Mesendoderm (in vitro differentiated cells): Measurements from ENCODE around the gene SULF2.

Experiments used
- DNase-seq: peaks from one replicate; pipeline ENCODE4 v3.0.0; 2013
- H2AK5ac ChIP-seq: 2 replicates; pipeline ENCODE4 v1.6.1; 2013; ENCODE audit warnings: low read length, inconsistent platforms
- H2BK120ac ChIP-seq: 2 replicates; pipeline ENCODE4 v1.6.1; 2013; ENCODE audit warnings: low read depth, mild to moderate bottlenecking, low read length, moderate library complexity, mixed read lengths
- H2BK15ac ChIP-seq: replicated peaks from 2 replicates; pipeline ENCODE4 v1.6.1; 2013; ENCODE audit warnings: low read depth, mild to moderate bottlenecking, moderate library complexity
- H2BK5ac ChIP-seq: 2 replicates; pipeline ENCODE4 v1.6.1; 2013; ENCODE audit warnings: low read length, inconsistent platforms
- H3K18ac ChIP-seq: 2 replicates; pipeline ENCODE4 v1.6.1; 2013; ENCODE audit warnings: mild to moderate bottlenecking, low read length, mixed read lengths
- H3K23ac ChIP-seq: one replicate; pipeline ENCODE4 v1.6.1; 2013; ENCODE audit warnings: low read length
- H3K27ac ChIP-seq: 2 replicates; pipeline ENCODE4 v1.5.1; 2013; ENCODE audit warnings: low read depth, mild to moderate bottlenecking, inconsistent platforms, low read length, moderate library complexity
- H3K27me3 ChIP-seq: 2 replicates; pipeline ENCODE4 v1.6.1; 2013; ENCODE audit warnings: low read length, control low read depth, mild to moderate bottlenecking, inconsistent platforms; ENCODE audit not compliant: insufficient read depth, poor library complexity
- H3K36me3 ChIP-seq: 2 replicates; pipeline ENCODE4 v1.6.1; 2013; ENCODE audit warnings: low read length, inconsistent platforms; ENCODE audit not compliant: control insufficient read depth, insufficient read depth
- H3K4ac ChIP-seq: one replicate; pipeline ENCODE4 v1.6.1; 2013; ENCODE audit warnings: low read depth, mild to moderate bottlenecking, low read length, moderate library complexity
- H3K4me1 ChIP-seq: 2 replicates; pipeline ENCODE4 v1.6.1; 2013; ENCODE audit warnings: low read depth, low read length, inconsistent platforms; ENCODE audit not compliant: control insufficient read depth
- H3K4me2 ChIP-seq: 2 replicates; pipeline ENCODE4 v1.6.1; 2013; ENCODE audit warnings: low read length
- H3K4me3 ChIP-seq: 2 replicates; pipeline ENCODE4 v1.5.1; 2013; ENCODE audit warnings: mild to moderate bottlenecking, low read length
- H3K56ac ChIP-seq: one replicate; pipeline ENCODE4 v1.6.1; 2013; ENCODE audit warnings: low read length
- H3K79me1 ChIP-seq: 2 replicates; pipeline ENCODE4 v1.6.1; 2013; ENCODE audit warnings: low read length, inconsistent platforms
- H3K79me2 ChIP-seq: 2 replicates; pipeline ENCODE4 v1.6.1; 2013; ENCODE audit warnings: mild to moderate bottlenecking, low read length; ENCODE audit not compliant: control insufficient read depth, insufficient read depth
- H3K9ac ChIP-seq: 2 replicates; pipeline ENCODE4 v1.6.1; 2013; ENCODE audit warnings: low read length, inconsistent platforms
- H4K5ac ChIP-seq: one replicate; pipeline ENCODE4 v1.6.1; 2013; ENCODE audit warnings: low read length
- H4K8ac ChIP-seq: one replicate; pipeline ENCODE4 v1.6.1; 2013; ENCODE audit warnings: low read depth, mild to moderate bottlenecking, control low read depth, low read length, moderate library complexity
- WGBS: extraction: QIAGEN DNeasy Blood & Tissue Kit; methylation state at CpG from one replicate; pipeline ENCODE4 v1.1.7; 2013; ENCODE audit warnings: low lambda C conversion rate, missing lambda C conversion rate; ENCODE audit not compliant: insufficient coverage; ENCODE audit errors: extremely low coverage; 5-methylcytosine and 5-hydroxymethylcytosine counted together

Gene SULF2

DNA sequence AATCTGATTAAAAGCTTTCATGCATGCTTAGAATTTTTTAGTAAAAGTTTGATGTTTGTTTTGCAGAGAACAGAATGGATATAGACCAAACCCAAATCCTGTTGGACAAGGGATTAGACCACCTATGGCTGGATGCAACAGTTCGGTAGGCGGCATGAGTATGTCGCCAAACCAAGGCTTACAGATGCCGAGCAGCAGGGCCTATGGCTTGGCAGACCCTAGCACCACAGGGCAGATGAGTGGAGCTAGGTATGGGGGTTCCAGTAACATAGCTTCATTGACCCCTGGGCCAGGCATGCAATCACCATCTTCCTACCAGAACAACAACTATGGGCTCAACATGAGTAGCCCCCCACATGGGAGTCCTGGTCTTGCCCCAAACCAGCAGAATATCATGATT lies 150.0 kb downstream of the SULF2 start:
- Histone ChIP-seq H3K27ac (no peak overlapping the region), H3K4ac (no peak overlapping the region), H3K79me2 (no peaks in the 10 kb centered on the region), H3K9ac (no peak overlapping the region), H3K27me3 (no peaks in the 10 kb centered on the region), H4K8ac (no peak overlapping the region), H2AK5ac (no peak overlapping the region), H3K23ac (no peak overlapping the region), H3K4me2 (no peak overlapping the region), H3K18ac (no peak overlapping the region), H2BK15ac (no peak overlapping the region), H3K56ac (no peak overlapping the region), H3K4me3 (no peak overlapping the region), H2BK120ac (no peak overlapping the region), H3K4me1 (no peaks in the 10 kb centered on the region), H3K79me1 (no peaks in the 10 kb centered on the region), H4K5ac (no peak overlapping the region), H2BK5ac (no peak overlapping the region), H3K36me3 (no peaks in the 10 kb centered on the region)
- WGBS: no CpG with 5 or more reads among the region's 4 CpGs
- DNase-seq: no peak

DNA sequence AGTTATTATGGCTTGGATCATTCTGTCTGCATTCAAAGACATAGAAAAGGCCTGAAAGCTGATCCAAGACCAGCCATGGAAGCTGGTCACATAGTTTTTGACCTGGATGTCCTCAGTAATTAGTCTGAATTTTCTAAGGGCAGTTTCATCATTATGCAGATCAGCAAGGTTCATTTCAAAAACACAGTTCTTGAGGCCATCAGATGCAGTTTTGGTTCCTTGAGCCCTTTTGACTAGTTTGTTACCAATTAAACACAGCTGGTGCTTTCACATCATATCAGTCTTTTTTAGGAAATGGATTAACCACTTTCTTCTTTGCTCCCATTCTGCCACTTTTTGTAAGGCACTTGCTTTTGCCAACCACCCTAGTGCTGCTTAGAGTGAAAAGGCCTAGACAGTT lies 154.2 kb downstream of the SULF2 start:
- Histone ChIP-seq H3K4me3 (no peak overlapping the region), H3K79me1 (no peaks in the 10 kb centered on the region), H4K5ac (no peak overlapping the region), H4K8ac (no peak overlapping the region), H3K4ac (no peak overlapping the region), H2BK15ac (no peak overlapping the region), H3K79me2 (no peaks in the 10 kb centered on the region), H3K4me1 (no peaks in the 10 kb centered on the region), H3K18ac (no peak overlapping the region), H3K27me3 (no peaks in the 10 kb centered on the region), H3K36me3 (no peaks in the 10 kb centered on the region), H3K27ac (no peak overlapping the region), H2BK5ac (no peak overlapping the region), H3K23ac (no peak overlapping the region), H3K9ac (no peak overlapping the region), H3K56ac (no peak overlapping the region), H2BK120ac (no peak overlapping the region), H2AK5ac (no peak overlapping the region), H3K4me2 (no peak overlapping the region)
- DNase-seq: no peak

DNA sequence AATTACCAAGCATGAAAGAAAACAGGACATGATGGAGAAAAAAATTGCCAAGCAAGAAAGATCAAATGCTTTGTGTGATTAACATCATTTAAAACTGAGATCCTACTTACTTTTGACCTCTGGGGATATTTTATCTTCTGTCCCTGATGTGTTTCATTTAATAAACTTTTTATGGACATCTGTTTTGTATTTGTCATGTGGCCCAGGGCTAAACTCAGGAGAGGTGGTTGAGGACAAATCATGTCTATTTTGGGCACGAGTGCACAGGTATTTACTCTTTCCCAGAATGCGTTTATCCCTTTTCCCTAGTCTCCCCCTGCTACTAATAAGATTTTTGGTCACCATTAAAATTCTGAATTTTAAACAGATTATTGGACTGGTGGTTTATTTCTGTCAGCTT lies 155.4 kb downstream of the SULF2 start:
- H2BK120ac ChIP-seq: no peak overlapping the region
- no peak overlapping the region for H3K23ac ChIP-seq
- H2BK5ac ChIP-seq: no peak overlapping the region
- H3K4me1 ChIP-seq: no peaks in the 10 kb centered on the region
- no peak overlapping the region for H3K18ac ChIP-seq
- no peak for DNase-seq
- H4K8ac ChIP-seq: no peak overlapping the region
- H3K79me2 ChIP-seq: no peaks in the 10 kb centered on the region
- H2AK5ac ChIP-seq: no peak overlapping the region
- no peaks in the 10 kb centered on the region for H3K36me3 ChIP-seq
- no peak overlapping the region for H3K4me3 ChIP-seq
- H3K27ac ChIP-seq: no peak overlapping the region
- no peak overlapping the region for H4K5ac ChIP-seq
- no peak overlapping the region for H2BK15ac ChIP-seq
- H3K4ac ChIP-seq: no peak overlapping the region
- WGBS: no CpG with 5 or more reads among the region's 2 CpGs
- no peak overlapping the region for H3K56ac ChIP-seq
- no peaks in the 10 kb centered on the region for H3K79me1 ChIP-seq
- H3K9ac ChIP-seq: no peak overlapping the region
- H3K27me3 ChIP-seq: no peaks in the 10 kb centered on the region
- no peak overlapping the region for H3K4me2 ChIP-seq

DNA sequence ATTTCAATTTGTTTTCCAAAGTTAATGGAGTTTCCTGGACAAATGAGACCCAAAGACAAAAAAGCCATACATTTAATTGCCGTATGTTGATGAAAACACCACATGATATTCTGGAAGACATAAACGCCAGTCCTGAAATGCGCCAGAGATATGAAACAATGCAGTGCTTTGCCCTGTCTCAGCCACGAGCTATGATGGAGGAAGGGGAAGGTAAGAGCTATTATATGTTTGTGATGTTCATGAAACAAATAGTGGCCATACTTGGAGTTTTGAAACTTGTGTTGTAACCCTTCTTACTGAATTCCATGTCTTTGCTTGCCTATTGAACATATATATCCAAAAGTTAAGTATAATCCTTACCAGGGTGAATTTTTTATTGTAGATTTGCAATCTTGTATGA lies 157.7 kb downstream of the SULF2 start:
- no peak overlapping the region for H4K5ac ChIP-seq
- no peak overlapping the region for H3K56ac ChIP-seq
- no peaks in the 10 kb centered on the region for H3K36me3 ChIP-seq

DNA sequence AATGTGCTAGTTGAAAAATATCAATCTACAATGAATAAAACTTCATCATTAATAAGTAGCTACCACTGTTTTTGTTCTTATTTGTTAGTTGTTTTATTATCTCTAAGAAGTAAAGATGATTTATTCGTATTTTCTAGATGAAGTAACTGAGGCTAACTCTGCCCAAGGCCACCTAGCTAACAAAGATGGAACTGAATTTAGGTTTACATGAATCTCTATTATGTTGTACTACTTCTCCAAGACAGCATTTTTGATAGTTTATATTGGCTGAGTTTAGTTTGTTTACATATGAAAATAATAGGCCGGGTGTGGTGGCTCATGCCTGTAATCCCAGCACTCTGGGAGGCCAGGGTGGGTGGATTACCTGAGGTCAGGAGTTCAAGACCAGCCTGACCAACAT lies 162.1 kb downstream of the SULF2 start:
- Histone ChIP-seq H3K4me3 (no peak overlapping the region), H4K5ac (no peak overlapping the region), H3K27ac (no peak overlapping the region), H2BK5ac (no peak overlapping the region), H2BK120ac (no peak overlapping the region), H4K8ac (no peak overlapping the region), H2AK5ac (no peak overlapping the region), H3K36me3 (no peaks in the 10 kb centered on the region), H3K79me1 (peaks cover 1% of the 10 kb centered on the region), H3K9ac (no peak overlapping the region), H3K4ac (no peak overlapping the region), H2BK15ac (no peak overlapping the region), H3K18ac (no peak overlapping the region), H3K4me2 (no peak overlapping the region), H3K56ac (no peak overlapping the region), H3K79me2 (no peaks in the 10 kb centered on the region), H3K4me1 (no peaks in the 10 kb centered on the region), H3K27me3 (no peaks in the 10 kb centered on the region), H3K23ac (no peak overlapping the region)
- DNase-seq: no peak
- no CpG with 5 or more reads among the region's 2 CpGs for WGBS

More for the DNA sequence above, 157.7 kb downstream of the SULF2 start:
- no peak overlapping the region for H3K4me2 ChIP-seq
- H2BK5ac ChIP-seq: no peak overlapping the region
- H3K4me1 ChIP-seq: no peaks in the 10 kb centered on the region
- no CpG with 5 or more reads among the region's 4 CpGs for WGBS
- no peak overlapping the region for H2BK15ac ChIP-seq
- H3K4ac ChIP-seq: no peak overlapping the region
- no peaks in the 10 kb centered on the region for H3K79me1 ChIP-seq
- no peaks in the 10 kb centered on the region for H3K27me3 ChIP-seq
- H3K18ac ChIP-seq: no peak overlapping the region
- no peak overlapping the region for H3K4me3 ChIP-seq
- no peak overlapping the region for H3K9ac ChIP-seq
- H2BK120ac ChIP-seq: no peak overlapping the region
- no peak overlapping the region for H3K23ac ChIP-seq
- no peak overlapping the region for H3K27ac ChIP-seq
- H3K79me2 ChIP-seq: no peaks in the 10 kb centered on the region
- no peak overlapping the region for H2AK5ac ChIP-seq
- H4K8ac ChIP-seq: no peak overlapping the region
- no peak for DNase-seq

GRCh38 chr20:47622118-47622665 lies 163.1 kb downstream of the SULF2 start:
- Histone ChIP-seq H3K23ac (no peak overlapping the region), H4K5ac (no peak overlapping the region), H4K8ac (no peak overlapping the region), H3K79me1 (peaks cover 1% of the 10 kb centered on the region), H3K36me3 (no peaks in the 10 kb centered on the region), H3K27me3 (no peaks in the 10 kb centered on the region), H3K27ac (no peak overlapping the region), H3K79me2 (no peaks in the 10 kb centered on the region), H3K4me2 (no peak overlapping the region), H2BK15ac (no peak overlapping the region), H3K56ac (no peak overlapping the region), H2AK5ac (no peak overlapping the region), H2BK5ac (no peak overlapping the region), H3K9ac (no peak overlapping the region), H3K4ac (no peak overlapping the region), H3K4me3 (no peak overlapping the region), H2BK120ac (no peak overlapping the region), H3K18ac (no peak overlapping the region), H3K4me1 (no peaks in the 10 kb centered on the region)
- DNase-seq: no peak
- 100% methylated on average over 3 of the region's 9 CpGs for WGBS
